HepG2 (cell line): ENCODE data around the gene ZKSCAN1. TPM values are rescaled to one million over a fixed set of nuclear protein-coding genes. Genes with fewer than 3 reads are reported as not detected.

Experiments
- ATRX ChIP-seq: sonication (generic); formaldehyde crosslinking; IDR thresholded peaks from 2 replicates; pipeline ENCODE4 v1.4.0; 2020; ENCODE audit warnings: missing genetic modification reagents, borderline replicate concordance
- CREB1 ChIP-seq, 2 experiments: fragments of 450-650 bp in 1 of 2; IDR thresholded peaks; 2 replicates each; pipeline ENCODE4 v1.6.1; 2016 to 2017; ENCODE audit warnings: control low read depth in 1 of 2, mild to moderate bottlenecking in 1 of 2, missing compliant biosample characterization in 1 of 2, missing genetic modification characterization in 1 of 2
- FOXA3 ChIP-seq: IDR thresholded peaks from 2 replicates; pipeline ENCODE4 v1.6.1; 2016; ENCODE audit warnings: missing genetic modification reagents, missing compliant biosample characterization
- FOXP4 ChIP-seq: sonication (generic); formaldehyde crosslinking; IDR thresholded peaks from 2 replicates; pipeline ENCODE4 v1.4.0; 2020; ENCODE audit warnings: missing genetic modification reagents
- HOXA3 ChIP-seq: sonication (generic); formaldehyde crosslinking; IDR thresholded peaks from 2 replicates; pipeline ENCODE4 v1.5.0; 2020; ENCODE audit warnings: missing genetic modification reagents
- HOXA5 ChIP-seq: sonication (generic); formaldehyde crosslinking; IDR thresholded peaks from 2 replicates; pipeline ENCODE4 v1.4.0; 2020; ENCODE audit warnings: missing genetic modification reagents
- KLF16 ChIP-seq, 2 experiments: sonication (generic) in 1 of 2; formaldehyde crosslinking in 1 of 2; IDR thresholded peaks; 2 replicates each; pipeline versions ENCODE4 v1.6.1 to v1.8.0; 2016 to 2023; ENCODE audit warnings: missing genetic modification reagents in 2 of 2, missing compliant biosample characterization in 1 of 2
- MEF2D ChIP-seq: sonication (generic); formaldehyde crosslinking; IDR thresholded peaks from 2 replicates; pipeline ENCODE4 v1.5.1; 2020; ENCODE audit warnings: mild to moderate bottlenecking, missing genetic modification reagents
- NFIC ChIP-seq: IDR thresholded peaks from 2 replicates; pipeline ENCODE4 v1.6.1; 2012; ENCODE audit warnings: mild to moderate bottlenecking, low read length, inconsistent platforms
- NKX3-1 ChIP-seq: sonication (generic); formaldehyde crosslinking; IDR thresholded peaks from 2 replicates; pipeline ENCODE4 v1.5.0; 2020; ENCODE audit warnings: missing genetic modification reagents
- SOX6 ChIP-seq, 2 experiments: fragments of 450-650 bp in 1 of 2; sonication (generic) in 1 of 2; formaldehyde crosslinking in 1 of 2; IDR thresholded peaks; 2 replicates each; pipeline versions ENCODE4 v1.4.0 to v1.6.1; 2017 to 2020; ENCODE audit warnings: antibody characterized with exemption in 1 of 2, mild to moderate bottlenecking in 1 of 2, missing genetic modification reagents in 1 of 2
- USF2 ChIP-seq, 2 experiments: sonication (generic) in 1 of 2; formaldehyde crosslinking in 1 of 2; IDR thresholded peaks; 2 replicates each; pipeline versions ENCODE4 v1.5.1 to v1.6.1; 2011 to 2020; ENCODE audit warnings: borderline replicate concordance in 1 of 2, low read depth in 1 of 2, low read length in 1 of 2, mild to moderate bottlenecking in 1 of 2, missing genetic modification reagents in 1 of 2, moderate library complexity in 1 of 2
- ZC3H4 ChIP-seq: sonication (generic); formaldehyde crosslinking; IDR thresholded peaks from 2 replicates; pipeline ENCODE4 v1.4.0; 2020; ENCODE audit warnings: missing genetic modification reagents, borderline replicate concordance
- ZNF263 ChIP-seq: sonication (generic); formaldehyde crosslinking; IDR thresholded peaks from 2 replicates; pipeline ENCODE4 v1.4.0; 2020; ENCODE audit warnings: missing genetic modification reagents
- ZNF496 ChIP-seq: sonication (generic); formaldehyde crosslinking; IDR thresholded peaks from 2 replicates; pipeline ENCODE4 v1.8.1; 2023; ENCODE audit warnings: mild to moderate bottlenecking, moderate library complexity, missing genetic modification reagents; ENCODE audit not compliant: insufficient replicate concordance
- ZNF564 ChIP-seq: sonication (generic); formaldehyde crosslinking; IDR thresholded peaks from 2 replicates; pipeline ENCODE4 v1.8.1; 2023; ENCODE audit warnings: mild to moderate bottlenecking, missing genetic modification reagents
- ZNF792 ChIP-seq: IDR thresholded peaks from 2 replicates; pipeline ENCODE4 v1.6.1; 2016
- polyA plus RNA-seq, 8 experiments: library from polyadenylated mRNA; depleted of rRNA in 3 of 8; stranded (reverse) in 7 of 8; unstranded in 1 of 8; fragments of >200 nt; fragmentation: Illumina TruSeq in 4 of 8; extraction: Trizol in 4 of 8; gene quantifications; 2 replicates each; pipeline versions ENCODE4 v1.2.1 to v1.2.3, GENCODE V29; 2011 to 2016; ENCODE audit warnings: low read depth in 4 of 8, missing spikeins in 1 of 8, mixed read lengths in 1 of 8; ENCODE audit not compliant: insufficient read depth in 1 of 8
- total RNA-seq, 5 experiments: library from RNA; depleted of rRNA; stranded (reverse); fragments of >200 nt; fragmentation: Illumina TruSeq; extraction: Trizol; gene quantifications; 2 replicates each; pipeline ENCODE4 v1.2.3, GENCODE V29; 2016; ENCODE audit warnings: low read depth in 1 of 5
- TF ChIP-seq, protein P1 (sequence below): sonication (generic); formaldehyde crosslinking; IDR thresholded peaks from 2 replicates; pipeline ENCODE4 v1.4.0; 2020; ENCODE audit warnings: missing genetic modification reagents
- TF ChIP-seq, protein P2 (sequence below): sonication (generic); formaldehyde crosslinking; IDR thresholded peaks from 2 replicates; pipeline ENCODE4 v1.4.0; 2020; ENCODE audit warnings: missing genetic modification reagents

The ZKSCAN1 gene
- total and polyA plus RNA-seq, 2 of the 13 experiments (the other 11 are each of a cell fraction or from before 2014, with no cell fraction given) = 46.4 to 60.6 TPM

GRCh38 chr7:100024020-100024619 is 8.7 kb downstream of the ZKSCAN1 start (continued):
- TF ChIP-seq NFIC (0 out of 2 replicates have a peak, but pooled peaks have one; percentile 47), NKX3-1 (CRISPR knock-in tag) (no peak), FOXA3 (CRISPR knock-in tag) (peak; percentile 57; the same call in 1 of the 2 replicates), USF2 (IDR thresholded peaks at IDR 0.05; ENCODE audit: low read depth, low read length) (0 out of 2 replicates have a peak, but pooled peaks have one; percentile 30), USF2 (CRISPR knock-in tag; IDR thresholded peaks at IDR 0.05; ENCODE audit: borderline replicate concordance) (peak; percentile 54; the same call in 1 of the 2 replicates), ZC3H4 (CRISPR knock-in tag) (no peak), KLF16 (CRISPR knock-in tag; IDR thresholded peaks at IDR 0.05) (0 out of 4 replicates have a peak, but pooled peaks of 1 of the 2 experiments have one; percentile 55), MEF2D (CRISPR knock-in tag) (peak; percentile 69; the same call in 1 of the 2 replicates), FOXP4 (CRISPR knock-in tag) (peak; percentile 43; the same call in 1 of the 2 replicates), HOXA3 (CRISPR knock-in tag) (peak; percentile 41; the same call in 1 of the 2 replicates), ATRX (no peak), CREB1 (IDR thresholded peaks at IDR 0.05) (no peak), CREB1 (CRISPR knock-in tag; IDR thresholded peaks at IDR 0.05) (0 out of 2 replicates have a peak, but pooled peaks have one; percentile 19), ZNF263 (CRISPR knock-in tag) (no peak), HOXA5 (CRISPR knock-in tag) (no peak), ZNF792 (CRISPR knock-in tag) (no peak), ZNF564 (no peak), ZNF496 (no peak), SOX6 (IDR thresholded peaks at IDR 0.05) (no peak), SOX6 (CRISPR knock-in tag; IDR thresholded peaks at IDR 0.05) (peak; percentile 77)
- TF ChIP-seq, protein P1, sequence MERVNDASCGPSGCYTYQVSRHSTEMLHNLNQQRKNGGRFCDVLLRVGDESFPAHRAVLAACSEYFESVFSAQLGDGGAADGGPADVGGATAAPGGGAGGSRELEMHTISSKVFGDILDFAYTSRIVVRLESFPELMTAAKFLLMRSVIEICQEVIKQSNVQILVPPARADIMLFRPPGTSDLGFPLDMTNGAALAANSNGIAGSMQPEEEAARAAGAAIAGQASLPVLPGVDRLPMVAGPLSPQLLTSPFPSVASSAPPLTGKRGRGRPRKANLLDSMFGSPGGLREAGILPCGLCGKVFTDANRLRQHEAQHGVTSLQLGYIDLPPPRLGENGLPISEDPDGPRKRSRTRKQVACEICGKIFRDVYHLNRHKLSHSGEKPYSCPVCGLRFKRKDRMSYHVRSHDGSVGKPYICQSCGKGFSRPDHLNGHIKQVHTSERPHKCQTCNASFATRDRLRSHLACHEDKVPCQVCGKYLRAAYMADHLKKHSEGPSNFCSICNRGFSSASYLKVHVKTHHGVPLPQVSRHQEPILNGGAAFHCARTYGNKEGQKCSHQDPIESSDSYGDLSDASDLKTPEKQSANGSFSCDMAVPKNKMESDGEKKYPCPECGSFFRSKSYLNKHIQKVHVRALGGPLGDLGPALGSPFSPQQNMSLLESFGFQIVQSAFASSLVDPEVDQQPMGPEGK (CRISPR knock-in tag) = peak; percentile 46; the same call in 1 of the 2 replicates
- TF ChIP-seq, protein P2, sequence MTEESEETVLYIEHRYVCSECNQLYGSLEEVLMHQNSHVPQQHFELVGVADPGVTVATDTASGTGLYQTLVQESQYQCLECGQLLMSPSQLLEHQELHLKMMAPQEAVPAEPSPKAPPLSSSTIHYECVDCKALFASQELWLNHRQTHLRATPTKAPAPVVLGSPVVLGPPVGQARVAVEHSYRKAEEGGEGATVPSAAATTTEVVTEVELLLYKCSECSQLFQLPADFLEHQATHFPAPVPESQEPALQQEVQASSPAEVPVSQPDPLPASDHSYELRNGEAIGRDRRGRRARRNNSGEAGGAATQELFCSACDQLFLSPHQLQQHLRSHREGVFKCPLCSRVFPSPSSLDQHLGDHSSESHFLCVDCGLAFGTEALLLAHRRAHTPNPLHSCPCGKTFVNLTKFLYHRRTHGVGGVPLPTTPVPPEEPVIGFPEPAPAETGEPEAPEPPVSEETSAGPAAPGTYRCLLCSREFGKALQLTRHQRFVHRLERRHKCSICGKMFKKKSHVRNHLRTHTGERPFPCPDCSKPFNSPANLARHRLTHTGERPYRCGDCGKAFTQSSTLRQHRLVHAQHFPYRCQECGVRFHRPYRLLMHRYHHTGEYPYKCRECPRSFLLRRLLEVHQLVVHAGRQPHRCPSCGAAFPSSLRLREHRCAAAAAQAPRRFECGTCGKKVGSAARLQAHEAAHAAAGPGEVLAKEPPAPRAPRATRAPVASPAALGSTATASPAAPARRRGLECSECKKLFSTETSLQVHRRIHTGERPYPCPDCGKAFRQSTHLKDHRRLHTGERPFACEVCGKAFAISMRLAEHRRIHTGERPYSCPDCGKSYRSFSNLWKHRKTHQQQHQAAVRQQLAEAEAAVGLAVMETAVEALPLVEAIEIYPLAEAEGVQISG (CRISPR knock-in tag) = peak; percentile 84
